H9 (cell line): Measurements from ENCODE around the gene BAIAP2L1. TPM values are rescaled to one million over a fixed set of nuclear protein-coding genes. Genes with fewer than 3 reads are reported as not detected.

Experiments
- DNase-seq: peaks from one replicate; pipeline ENCODE4 v3.0.0-alpha.2; 2017
- H2AFZ ChIP-seq: one replicate; pipeline ENCODE4 v1.6.1; 2013; ENCODE audit warnings: mild to moderate bottlenecking, low read length, control low read depth, moderate library complexity
- H2AK5ac ChIP-seq: 2 replicates; pipeline ENCODE4 v1.6.1; 2013; ENCODE audit warnings: low read length, control low read depth, mixed read lengths; ENCODE audit not compliant: insufficient read length
- H2BK120ac ChIP-seq: one replicate; pipeline ENCODE4 v1.6.1; 2013; ENCODE audit warnings: low read depth, mild to moderate bottlenecking, low read length, control low read depth, inconsistent platforms; ENCODE audit not compliant: poor library complexity, severe bottlenecking
- H2BK12ac ChIP-seq: 2 replicates; pipeline ENCODE4 v1.6.1; 2013; ENCODE audit warnings: low read length, control low read depth, mixed read lengths, low read depth; ENCODE audit not compliant: insufficient read length
- H2BK15ac ChIP-seq: 2 replicates; pipeline ENCODE4 v1.6.1; 2013; ENCODE audit warnings: low read depth, low read length, control low read depth
- H2BK20ac ChIP-seq: one replicate; pipeline ENCODE4 v1.6.1; 2013; ENCODE audit warnings: low read depth, mild to moderate bottlenecking, low read length, control low read depth, inconsistent platforms; ENCODE audit not compliant: poor library complexity, severe bottlenecking
- H2BK5ac ChIP-seq: 2 replicates; pipeline ENCODE4 v1.6.1; 2013; ENCODE audit warnings: low read length, control low read depth, mixed read lengths; ENCODE audit not compliant: insufficient read length
- H3K14ac ChIP-seq: 2 replicates; pipeline ENCODE4 v1.6.1; 2013; ENCODE audit warnings: low read length, control low read depth; ENCODE audit not compliant: insufficient read depth
- H3K18ac ChIP-seq: 2 replicates; pipeline ENCODE4 v1.6.1; 2013; ENCODE audit warnings: low read depth, mild to moderate bottlenecking, mixed read lengths, low read length, control low read depth; ENCODE audit not compliant: insufficient read length
- H3K23ac ChIP-seq: 2 replicates; pipeline ENCODE4 v1.6.1; 2013; ENCODE audit warnings: low read length, control low read depth, mixed read lengths, low read depth; ENCODE audit not compliant: insufficient read length
- H3K23me2 ChIP-seq: 2 replicates; pipeline ENCODE4 v1.6.1; 2013; ENCODE audit warnings: low read depth, mild to moderate bottlenecking, mixed read lengths, low read length, control low read depth; ENCODE audit not compliant: insufficient read length, poor library complexity, severe bottlenecking
- H3K27ac ChIP-seq: 2 replicates; pipeline ENCODE4 v1.5.1; 2013; ENCODE audit warnings: low read length, control low read depth, mixed read lengths, low read depth; ENCODE audit not compliant: insufficient read length
- H3K27me3 ChIP-seq: 2 replicates; pipeline ENCODE4 v1.6.1; 2013; ENCODE audit warnings: low read length, control low read depth, inconsistent platforms; ENCODE audit not compliant: insufficient read depth
- H3K4ac ChIP-seq: 2 replicates; pipeline ENCODE4 v1.6.1; 2013; ENCODE audit warnings: low read depth, mild to moderate bottlenecking, control low read depth, inconsistent platforms, low read length, moderate library complexity
- H3K4me1 ChIP-seq: 2 replicates; pipeline ENCODE4 v1.6.1; 2013; ENCODE audit warnings: low read length, control low read depth, inconsistent platforms; ENCODE audit not compliant: insufficient read depth
- H3K4me2 ChIP-seq: 2 replicates; pipeline ENCODE4 v1.6.1; 2013; ENCODE audit warnings: low read length, control low read depth, mixed read lengths; ENCODE audit not compliant: insufficient read length, insufficient read depth
- H3K56ac ChIP-seq: 2 replicates; pipeline ENCODE4 v1.6.1; 2013; ENCODE audit warnings: low read depth, mild to moderate bottlenecking, mixed read lengths, low read length, control low read depth; ENCODE audit not compliant: insufficient read length
- H3K79me1 ChIP-seq: 2 replicates; pipeline ENCODE4 v1.6.1; 2013; ENCODE audit warnings: low read depth, mild to moderate bottlenecking, moderate library complexity, low read length, control low read depth, inconsistent platforms; ENCODE audit not compliant: insufficient read depth, poor library complexity, severe bottlenecking
- H3K79me2 ChIP-seq: 2 replicates; pipeline ENCODE4 v1.6.1; 2013; ENCODE audit warnings: low read length, control low read depth, inconsistent platforms; ENCODE audit not compliant: insufficient read depth
- H3K9ac ChIP-seq: 2 replicates; pipeline ENCODE4 v1.6.1; 2013; ENCODE audit warnings: low read length, control low read depth, mixed read lengths; ENCODE audit not compliant: insufficient read length; ENCODE audit errors: extremely low read depth
- H3K9me3 ChIP-seq: one replicate; pipeline ENCODE4 v1.6.1; 2013; ENCODE audit warnings: low read depth, low read length, inconsistent platforms; ENCODE audit not compliant: control insufficient read depth
- H3T11ph ChIP-seq: one replicate; pipeline ENCODE4 v1.6.1; 2013; ENCODE audit warnings: mild to moderate bottlenecking, low read length, control low read depth, inconsistent platforms
- H4K20me1 ChIP-seq: one replicate; pipeline ENCODE4 v1.6.1; 2013; ENCODE audit not compliant: control insufficient read depth, insufficient read length, insufficient read depth
- H4K5ac ChIP-seq: 2 replicates; pipeline ENCODE4 v1.6.1; 2013; ENCODE audit warnings: low read depth, mild to moderate bottlenecking, mixed read lengths, low read length, control low read depth; ENCODE audit not compliant: insufficient read length
- H4K8ac ChIP-seq: replicated peaks from 2 replicates; pipeline ENCODE4 v1.6.1; 2013; ENCODE audit warnings: low read length, control low read depth, mixed read lengths, low read depth; ENCODE audit not compliant: insufficient read length
- H4K91ac ChIP-seq: 2 replicates; pipeline ENCODE4 v1.6.1; 2013; ENCODE audit warnings: low read depth, mild to moderate bottlenecking, moderate library complexity, mixed read lengths, low read length, control low read depth; ENCODE audit not compliant: insufficient read length
- H3K27ac Mint-ChIP-seq, 3 experiments: 2 replicates in 2 of 3; 3 replicates in 1 of 3; pipeline ENCODE4 v1.8.0; 2020 to 2021; ENCODE audit warnings: mixed read lengths in 3 of 3, mild to moderate bottlenecking in 1 of 3, moderate library complexity in 1 of 3
- H3K27me3 Mint-ChIP-seq: 2 replicates; pipeline ENCODE4 v1.8.0; 2021; ENCODE audit warnings: low read depth, mild to moderate bottlenecking, moderate library complexity, mixed read lengths
- H3K36me3 Mint-ChIP-seq, 3 experiments: 2 replicates in 2 of 3; 3 replicates in 1 of 3; pipeline ENCODE4 v1.8.0; 2020 to 2021; ENCODE audit warnings: low read depth in 3 of 3, mixed read lengths in 3 of 3; ENCODE audit not compliant: insufficient read depth in 1 of 3
- H3K4me1 Mint-ChIP-seq, 2 experiments: 2 replicates each; pipeline ENCODE4 v1.8.0; 2020; ENCODE audit warnings: mixed read lengths in 2 of 2
- H3K4me3 Mint-ChIP-seq, 2 experiments: 2 replicates in 1 of 2; 3 replicates in 1 of 2; pipeline ENCODE4 v1.8.0; 2020 to 2021; ENCODE audit warnings: mild to moderate bottlenecking in 2 of 2, mixed read lengths in 2 of 2, moderate library complexity in 1 of 2
- H3K9me3 Mint-ChIP-seq, 2 experiments: 2 replicates in 1 of 2; 3 replicates in 1 of 2; pipeline ENCODE4 v1.8.0; 2020; ENCODE audit warnings: mild to moderate bottlenecking in 2 of 2, mixed read lengths in 2 of 2, moderate library complexity in 1 of 2
- CTCF ChIP-seq: fragments of 200-600 bp; sonication (generic); conservative IDR thresholded peaks from 3 replicates; pipeline ENCODE4 v1.8.0; 2021; ENCODE audit warnings: antibody characterized with exemption, mild to moderate bottlenecking
- WGBS: extraction: QIAGEN DNeasy Blood & Tissue Kit; methylation state at CpG from one replicate; pipeline ENCODE4 v1.1.7; 2013; ENCODE audit warnings: missing lambda C conversion rate, low lambda C conversion rate, mixed read lengths; ENCODE audit not compliant: insufficient read length; ENCODE audit errors: extremely low coverage; 5-methylcytosine and 5-hydroxymethylcytosine counted together
- total RNA-seq: library from RNA; stranded (reverse); gene quantifications from 2 replicates; pipeline ENCODE4 v1.2.1, GENCODE V29; 2021

The BAIAP2L1 gene
- total RNA-seq, 1 experiment from 2014 or later: 25.9 TPM

GRCh38 chr7:98283127-98283886 lies 117.6 kb downstream of the BAIAP2L1 start:
- H3K27ac Mint-ChIP-seq: no peak overlapping the region
- WGBS: no CpG with 5 or more reads among the region's 19 CpGs
- no peak overlapping the region for H3K23ac ChIP-seq
- H3K18ac ChIP-seq: no peak overlapping the region
- no peak overlapping the region for H3K4ac ChIP-seq
- H4K8ac ChIP-seq: no peak overlapping the region
- H3K4me1 ChIP-seq: no peaks in the 10 kb centered on the region; the same call in 1 of the 2 replicates
- H2AK5ac ChIP-seq: no peak overlapping the region
- H3K14ac ChIP-seq: no peak overlapping the region
- H4K20me1 ChIP-seq: no peaks in the 10 kb centered on the region
- H3K79me1 ChIP-seq: peaks cover 6% of the 10 kb centered on the region
- H3K23me2 ChIP-seq: peaks cover 11% of the 10 kb centered on the region
- H3K27me3 ChIP-seq: no peaks in the 10 kb centered on the region
- no peak for TF ChIP-seq CTCF
- no peak overlapping the region for H2BK5ac ChIP-seq
- no peak overlapping the region for H3T11ph ChIP-seq
- H2BK12ac ChIP-seq: no peak overlapping the region
- no peak for DNase-seq
- peak overlapping the region; percentile 84 to 89 for H3K4me3 Mint-ChIP-seq
- no peaks in the 10 kb centered on the region for H3K9me3 Mint-ChIP-seq
- no peak overlapping the region for H2BK20ac ChIP-seq
- no peak overlapping the region for H4K5ac ChIP-seq
- no peak overlapping the region for H3K9ac ChIP-seq
- H2BK15ac ChIP-seq: no peak overlapping the region
- H3K27me3 Mint-ChIP-seq: peaks cover 2% of the 10 kb centered on the region
- H3K4me1 Mint-ChIP-seq: peaks cover 33 to 42% of the 10 kb centered on the region in 2 experiments
- peaks cover under 1% of the 10 kb centered on the region; the same call in 1 of the 2 replicates for H3K79me2 ChIP-seq
- H3K36me3 Mint-ChIP-seq: peaks cover 6 to 15% (median 14%) of the 10 kb centered on the region in 3 experiments
- H4K91ac ChIP-seq: no peak overlapping the region
- no peaks in the 10 kb centered on the region for H3K9me3 ChIP-seq
- no peak overlapping the region for H2AFZ ChIP-seq
- H3K27ac ChIP-seq: no peak overlapping the region
- H2BK120ac ChIP-seq: no peak overlapping the region
- no peak overlapping the region for H3K56ac ChIP-seq
- no peak overlapping the region for H3K4me2 ChIP-seq
